Heart right ventricle (tissue), 16 donors: ENCODE measurements around the gene FUCA2. TPM values are rescaled to one million over a fixed set of nuclear protein-coding genes. Genes with fewer than 3 reads are reported as not detected.
"Not testable (repeated sequence)": the region's sequence is repeated elsewhere in the genome, so short reads cannot be mapped to it uniquely, and the experiment has no call there.

ENCODE experiments used
- ATAC-seq, 8 donors: fragments of 200-7000 bp; cut with Tn5 transposase; one replicate each; pipeline ENCODE4 v1.9.1; 2020; ENCODE audit warnings: mild to moderate bottlenecking in 8 of 8, moderate library complexity in 8 of 8, moderate number of reproducible peaks in 1 of 8
- DNase-seq, 2 donors: peaks; one replicate each; pipeline ENCODE4 v3.0.0-alpha.2; 2020
- H3K27ac ChIP-seq, 10 donors: fragments of 200-600 bp; sonication (generic) in 2 of 10; one replicate each; pipeline versions ENCODE4 v1.5.0 to v1.8.0; 2020 to 2022; ENCODE audit warnings: mild to moderate bottlenecking in 3 of 10
- H3K27me3 ChIP-seq, 7 donors: fragments of 200-600 bp; one replicate each; pipeline ENCODE4 v1.8.0; 2021 to 2022; ENCODE audit warnings: mild to moderate bottlenecking in 2 of 7
- H3K36me3 ChIP-seq, 9 donors: fragments of 200-600 bp; sonication (generic) in 1 of 9; one replicate each; pipeline versions ENCODE4 v1.5.0 to v1.8.0; 2020 to 2022; ENCODE audit warnings: mild to moderate bottlenecking in 2 of 9
- H3K4me1 ChIP-seq, 9 donors: fragments of 200-600 bp; sonication (generic) in 1 of 9; one replicate each; pipeline versions ENCODE4 v1.5.0 to v1.8.0; 2020 to 2022; ENCODE audit warnings: mild to moderate bottlenecking in 4 of 9
- H3K4me3 ChIP-seq, 10 donors: fragments of 200-600 bp; sonication (generic) in 2 of 10; one replicate each; pipeline versions ENCODE4 v1.5.0 to v1.8.0; 2020 to 2022; ENCODE audit warnings: mild to moderate bottlenecking in 7 of 10, moderate library complexity in 2 of 10
- H3K9me3 ChIP-seq, 11 donors: fragments of 200-600 bp in 10 of 11; sonication (generic) in 2 of 11; one replicate each; pipeline versions ENCODE4 v1.5.0 to v1.8.0; 2013 to 2022; ENCODE audit warnings: mild to moderate bottlenecking in 2 of 11, control low read depth in 1 of 11, moderate library complexity in 1 of 11
- CTCF ChIP-seq, 9 donors: fragments of 200-600 bp; sonication (generic) in 2 of 9; IDR thresholded peaks; one replicate each; pipeline versions ENCODE4 v1.5.0 to v1.8.0; 2021 to 2022; ENCODE audit warnings: antibody characterized with exemption in 9 of 9, mild to moderate bottlenecking in 5 of 9, moderate library complexity in 1 of 9
- WGBS, 2 donors: extraction: QIAGEN DNeasy Blood & Tissue Kit; methylation state at CpG; one replicate each; pipeline ENCODE4 v1.1.7; 2013; ENCODE audit warnings: inconsistent platforms in 1 of 2; 5-methylcytosine and 5-hydroxymethylcytosine counted together
- intact Hi-C, 10 donors: fragments of 100-400 bp; cut with DNase I; formaldehyde crosslinking; loops; one replicate each; pipeline versions ENCODE4 v1.11.1 to v1.14.2; 2022
- polyA plus RNA-seq, 2 donors: library from polyadenylated mRNA; stranded (reverse); fragments of 200-250 nt; gene quantifications; one replicate each; pipeline ENCODE4 v1.2.3, GENCODE V29; 2013
- total RNA-seq, 10 donors: library from RNA; stranded (reverse); fragmentation: NEBNext Ultra II Directional in 3 of 10; extraction: Animal tissue kit (Norgen Biotek cat#: 25700) in 3 of 10; gene quantifications; one replicate each; pipeline versions ENCODE4 v1.2.1 to v1.2.4, GENCODE V29; 2021 to 2023
- donor health status: Arrhythmogenic right ventricular cardiomyopathy.
- donor health status: ischemic (EF 13 %, LVEDD 7.1; RV severe dilation, severe dysfunction).
- donor health status: healthy with polysubstance abuse.
- donor health status: DM: no; HTN: yes; CAD: no.
- donor health status: DM: no; HTN: no; CAD: no.
- donor health status: ischemic (EF 25% LVEDD 6.9; RV normal size, moderate dysfunction).
- donor health status: ischemic (EF 25% LVEDD 5.7; RV mildly dilated, moderate dysfunction).
- donor health status: healthy.
- donor health status: DM: yes; HTN: yes; CAD: no.
- donor health status: Ischemic cardiomyopathy.
- donor health status: ischemic (EF 35%, LVEDD 5.7; RV mildly dilated, moderate dysfunction).
- donor health status: nonischemic (EF 11% LVEDD 7.7; RV severe dilation, severe dysfunction).
- donor health status: DM: yes; HTN: yes; CAD: no.
- donor health status: PGD.
- donor health status: ischemic (EF 29% LVEDD 5.4; RV normal size, mild dysfunction).
- donor health status: nonischemic (EF 23%, LVEDD 6.1; RV moderate dilation, normal function).

Gene FUCA2
- total and polyA plus RNA-seq, 12 donors = 24.1 to 63.4 (median 40.1) TPM

GRCh38 chr6:143450453-143451371, 60.8 kb downstream of the FUCA2 start, which contains the start of the genes ADAT2 and PEX3:
ADAT2 (minus strand) TSS chr6:143450695; CDS start chr6:143450658, 37 bp downstream.
PEX3 (plus strand) TSS chr6:143450805; CDS start chr6:143451043, 238 bp downstream.
- DNase-seq (peak; percentile 88 to 91), ATAC-seq (peak; percentile 97 to 100 (median 99))
- no peaks in the 10 kb centered on the region for H3K27me3 ChIP-seq
- H3K9me3 ChIP-seq = no peaks in the 10 kb centered on the region
- intact Hi-C loops = no loop called here
- H3K27ac ChIP-seq = peak within 1 kb of the TSS in 9 of 10 donors; percentile 57 to 85 (median 78)
- peak within 1 kb of the TSS; percentile 54 to 86 (median 70) for H3K4me3 ChIP-seq
- H3K36me3 ChIP-seq = peaks cover 0 to 12% (median 0%) of the 10 kb centered on the region in 9 donors
- WGBS, 2 donors = 0% methylated on average over 54 to 56 of the region's 56 CpGs
- H3K4me1 ChIP-seq = peaks cover 3 to 29% (median 22%) of the 10 kb centered on the region in 9 donors
- peak in 1 of 9 donors; percentile 3 for TF ChIP-seq CTCF (IDR thresholded peaks at IDR 0.05)

DNA sequence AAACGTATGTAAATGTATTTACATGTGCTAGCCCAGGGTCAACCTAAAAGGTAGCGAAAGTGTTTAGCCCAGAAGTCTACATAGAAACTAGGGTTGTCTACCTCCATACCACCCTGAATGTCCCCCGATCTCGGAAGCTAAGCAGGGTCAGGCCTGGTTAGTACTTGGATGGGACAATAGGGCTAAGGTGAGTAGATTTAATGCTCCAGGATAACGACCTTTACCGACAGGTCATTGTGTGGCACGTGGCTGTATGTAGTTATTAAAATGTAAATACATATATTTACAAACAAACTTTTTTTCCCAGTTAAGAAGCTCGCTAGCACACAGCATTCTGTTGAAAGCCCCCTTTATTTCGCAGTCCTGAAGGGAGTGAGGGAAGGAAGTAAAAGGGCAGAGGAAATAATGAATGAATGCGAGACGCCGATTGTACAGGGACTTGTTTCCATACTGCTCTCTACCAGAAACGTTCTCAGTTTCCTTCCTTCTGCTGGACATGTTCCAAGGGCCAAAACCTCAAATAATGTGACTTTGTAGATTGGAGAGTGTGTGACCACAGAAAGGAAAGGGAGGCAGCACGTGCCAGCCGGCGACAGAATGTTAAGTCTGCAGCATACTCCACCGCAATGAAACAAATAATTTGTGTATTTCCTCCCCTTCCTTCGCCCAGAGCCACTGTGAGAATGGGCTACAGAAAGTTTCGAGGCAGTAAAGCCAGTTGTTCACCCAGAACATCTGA, 61.6 kb downstream of the FUCA2 start:
- ATAC-seq (peak in 6 of 8 donors; percentile 1 to 23 (median 16)), DNase-seq (peak in 1 of 2 donors; percentile 12)
- peaks cover 0 to 12% (median 0%) of the 10 kb centered on the region in 9 donors for H3K36me3 ChIP-seq
- H3K4me3 ChIP-seq = peak overlapping the region; percentile 54 to 86 (median 70)
- H3K9me3 ChIP-seq = no peaks in the 10 kb centered on the region
- TF ChIP-seq CTCF (IDR thresholded peaks at IDR 0.05) = no peak
- H3K27ac ChIP-seq = peak overlapping the region in 9 of 10 donors; percentile 57 to 85 (median 78)
- intact Hi-C loops = no loop called here
- no peaks in the 10 kb centered on the region for H3K27me3 ChIP-seq
- whole genome bisulfite sequencing, 2 donors = 6 to 8% methylated on average over 19 of the region's 19 CpGs
- H3K4me1 ChIP-seq = peaks cover 3 to 29% (median 22%) of the 10 kb centered on the region in 9 donors

- no peak for TF ChIP-seq CTCF (IDR thresholded peaks at IDR 0.05)
- Histone ChIP-seq H3K4me3 (peak overlapping the region; percentile 54 to 86 (median 70)), H3K4me1 (peaks cover 3 to 29% (median 22%) of the 10 kb centered on the region in 9 donors), H3K36me3 (peaks cover 0 to 7% (median 0%) of the 10 kb centered on the region in 9 donors), H3K27me3 (no peaks in the 10 kb centered on the region), H3K27ac (peak overlapping the region in 1 of 10 donors; percentile 70), H3K9me3 (no peaks in the 10 kb centered on the region)
- whole genome bisulfite sequencing, 2 donors = 78 to 80% methylated on average over 6 of the region's 6 CpGs
- ATAC-seq = no peak
- DNase-seq = no peak
- intact Hi-C loops = no loop called here
Observed at GRCh38 chr6:143449082-143449713, 62.3 kb downstream of the FUCA2 start.

GRCh38 chr6:143447865-143448264, 63.7 kb downstream of the FUCA2 start:
- WGBS, 2 donors = 98 to 100% methylated on average over 2 of the region's 2 CpGs
- intact Hi-C loops, H3K4me3 ChIP-seq, ATAC-seq, H3K27ac ChIP-seq, DNase-seq, H3K27me3 ChIP-seq, H3K36me3 ChIP-seq, H3K9me3 ChIP-seq: not testable (repeated sequence)
- H3K4me1 ChIP-seq = peaks cover 3 to 28% (median 22%) of the 10 kb centered on the region in 9 donors

Other genes starting within 250 kb of the FUCA2 start
- 1 to 10 TPM in 8 of 10 donors, under 1 TPM in 2; 0.98 to 2.5 (median 1.3) TPM for gene ADAT2, start 61.0 kb downstream of the FUCA2 start, total RNA-seq
- 1 to 10 TPM; 1.7 to 4.3 TPM for gene ADAT2, start 61.0 kb downstream of the FUCA2 start, polyA plus RNA-seq
- gene PEX3, start 60.9 kb downstream of the FUCA2 start, total RNA-seq = 10 to 100 TPM; 16.8 to 26.8 (median 22.4) TPM
- 1 to 10 TPM; 5.0 to 6.9 TPM for gene PEX3, start 60.9 kb downstream of the FUCA2 start, polyA plus RNA-seq
- gene PHACTR2, start 166.2 kb upstream of the FUCA2 start, total RNA-seq = 10 to 100 TPM; 50.9 to 96.3 (median 72.6) TPM
- 10 to 100 TPM in 1 of 2 donors, 1 to 10 TPM in 1; 6.5 to 10.4 TPM for gene PHACTR2, start 166.2 kb upstream of the FUCA2 start, polyA plus RNA-seq